Natural killer cell (primary cell): ENCODE results near the gene KAT6B. TPM values are rescaled to one million over a fixed set of nuclear protein-coding genes. Genes with fewer than 3 reads are reported as not detected.

ENCODE experiments used
- ATAC-seq, 3 donors: fragments of 150-1000 bp in 2 of 3; fragments of 200-7000 bp in 1 of 3; cut with Tn5 transposase; 1 replicate in 1 of 3; 2 replicates in 2 of 3; pipeline ENCODE4 v1.10.0; 2021; ENCODE audit warnings: mild to moderate bottlenecking in 2 of 3, moderate library complexity in 2 of 3
- DNase-seq, 2 donors: peaks; one replicate each; pipeline versions ENCODE4 v3.0.0 to v3.0.0-alpha.2; 2013 to 2021; ENCODE audit warnings: mixed read lengths in 1 of 2
- H3K27ac ChIP-seq: one replicate; pipeline ENCODE4 v1.5.1; 2013; ENCODE audit warnings: mild to moderate bottlenecking, low read length
- H3K27me3 ChIP-seq: one replicate; pipeline ENCODE4 v1.6.1; 2013; ENCODE audit warnings: low read length; ENCODE audit not compliant: control insufficient read depth, insufficient read depth
- H3K36me3 ChIP-seq: one replicate; pipeline ENCODE4 v1.6.1; 2013; ENCODE audit warnings: low read length; ENCODE audit not compliant: control insufficient read depth, insufficient read depth
- H3K4me1 ChIP-seq: one replicate; pipeline ENCODE4 v1.6.1; 2013; ENCODE audit warnings: low read length; ENCODE audit not compliant: control insufficient read depth, insufficient read depth
- H3K4me3 ChIP-seq: one replicate; pipeline ENCODE4 v1.5.1; 2013; ENCODE audit warnings: low read length
- H3K9me3 ChIP-seq: one replicate; pipeline ENCODE4 v1.6.1; 2013; ENCODE audit warnings: low read length; ENCODE audit not compliant: control insufficient read depth, insufficient read depth
- H3K27ac Mint-ChIP-seq, 2 donors: one replicate each; pipeline ENCODE4 v1.8.0; 2022; ENCODE audit warnings: mild to moderate bottlenecking in 2 of 2, mixed read lengths in 2 of 2, moderate library complexity in 1 of 2
- H3K27me3 Mint-ChIP-seq, 2 donors: one replicate each; pipeline ENCODE4 v1.8.0; 2022; ENCODE audit warnings: low read depth in 2 of 2, mixed read lengths in 2 of 2
- H3K36me3 Mint-ChIP-seq: one replicate; pipeline ENCODE4 v1.8.0; 2022; ENCODE audit warnings: mixed read lengths
- H3K4me1 Mint-ChIP-seq, 2 donors: one replicate each; pipeline ENCODE4 v1.8.0; 2022; ENCODE audit warnings: mixed read lengths in 2 of 2
- H3K4me3 Mint-ChIP-seq: one replicate; pipeline ENCODE4 v1.8.0; 2022; ENCODE audit warnings: mild to moderate bottlenecking, moderate library complexity, mixed read lengths
- H3K9me3 Mint-ChIP-seq, 2 donors: one replicate each; pipeline ENCODE4 v1.8.0; 2022; ENCODE audit warnings: mixed read lengths in 2 of 2
- WGBS: methylation state at CpG from one replicate; pipeline ENCODE4 v1.1.7; 2013; ENCODE audit warnings: missing lambda C conversion rate; ENCODE audit not compliant: insufficient coverage; 5-methylcytosine and 5-hydroxymethylcytosine counted together
- intact Hi-C: fragments of 100-400 bp; cut with micrococcal nuclease; formaldehyde crosslinking; loops from one replicate; pipeline ENCODE4 v1.14.2; 2022
- total RNA-seq, 4 donors: library from RNA; stranded (reverse); fragments of 120-200 nt in 1 of 4; gene quantifications; one replicate each; pipeline versions ENCODE4 v1.2.3 to v1.2.4, GENCODE V29; 2013 to 2022
- TF ChIP-seq, protein P1 (sequence below): fragments of 200-600 bp; IDR thresholded peaks from one replicate; pipeline ENCODE4 v1.8.0; 2022; ENCODE audit warnings: antibody characterized with exemption

The KAT6B gene
- total RNA-seq, 3 donors from 2014 or later (not counting 1 experiment from before 2014, with no cell fraction given), result 117 to 133 (median 121) TPM

DNA sequence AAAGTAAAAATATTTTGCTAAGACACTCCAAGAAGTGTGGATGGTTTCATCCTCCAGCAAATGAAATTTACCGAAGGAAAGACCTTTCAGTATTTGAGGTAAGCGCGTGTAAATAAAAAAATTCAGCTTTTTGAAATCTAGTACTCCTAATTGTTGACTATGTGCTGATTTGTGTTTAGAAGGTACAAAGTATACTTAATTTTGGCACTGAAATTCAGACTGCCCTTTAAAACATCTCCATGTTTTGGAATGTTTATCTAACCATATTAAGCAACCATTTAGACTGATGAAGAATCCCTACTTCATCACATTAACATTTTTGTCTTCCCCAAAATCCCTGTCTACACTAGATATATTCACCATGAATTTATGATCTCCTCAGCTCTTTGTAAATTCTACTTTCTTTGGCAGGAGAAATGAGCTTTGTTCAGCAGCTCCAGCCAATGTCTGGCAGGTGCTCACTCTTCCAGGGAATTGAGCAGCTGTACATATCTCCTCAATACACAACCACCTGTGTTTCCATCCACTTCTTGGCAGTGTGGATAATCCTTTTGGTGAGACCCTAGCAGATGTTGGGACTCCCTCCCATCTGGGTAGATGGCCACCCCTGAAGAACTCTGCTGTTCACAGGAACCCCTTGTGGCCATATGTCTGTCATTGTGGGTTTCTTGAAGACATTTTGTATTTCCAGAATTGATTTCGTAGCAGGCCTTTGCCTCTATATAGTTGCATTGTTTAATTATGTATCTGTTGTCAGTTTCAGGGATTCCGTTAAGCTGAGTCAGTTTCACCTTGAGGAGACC lies 155.6 kb downstream of the KAT6B start:
- Mint-ChIP-seq H3K4me3 (no peak overlapping the region), H3K9me3 (no peaks in the 10 kb centered on the region), H3K27ac (peak overlapping the region; percentile 58 to 84), H3K4me1 (peaks cover 32 to 48% of the 10 kb centered on the region in 2 donors), H3K27me3 (no peaks in the 10 kb centered on the region), H3K36me3 (peaks cover 19% of the 10 kb centered on the region)
- H3K27me3 ChIP-seq, result no peaks in the 10 kb centered on the region
- no peaks in the 10 kb centered on the region for H3K9me3 ChIP-seq
- TF ChIP-seq, protein P1, sequence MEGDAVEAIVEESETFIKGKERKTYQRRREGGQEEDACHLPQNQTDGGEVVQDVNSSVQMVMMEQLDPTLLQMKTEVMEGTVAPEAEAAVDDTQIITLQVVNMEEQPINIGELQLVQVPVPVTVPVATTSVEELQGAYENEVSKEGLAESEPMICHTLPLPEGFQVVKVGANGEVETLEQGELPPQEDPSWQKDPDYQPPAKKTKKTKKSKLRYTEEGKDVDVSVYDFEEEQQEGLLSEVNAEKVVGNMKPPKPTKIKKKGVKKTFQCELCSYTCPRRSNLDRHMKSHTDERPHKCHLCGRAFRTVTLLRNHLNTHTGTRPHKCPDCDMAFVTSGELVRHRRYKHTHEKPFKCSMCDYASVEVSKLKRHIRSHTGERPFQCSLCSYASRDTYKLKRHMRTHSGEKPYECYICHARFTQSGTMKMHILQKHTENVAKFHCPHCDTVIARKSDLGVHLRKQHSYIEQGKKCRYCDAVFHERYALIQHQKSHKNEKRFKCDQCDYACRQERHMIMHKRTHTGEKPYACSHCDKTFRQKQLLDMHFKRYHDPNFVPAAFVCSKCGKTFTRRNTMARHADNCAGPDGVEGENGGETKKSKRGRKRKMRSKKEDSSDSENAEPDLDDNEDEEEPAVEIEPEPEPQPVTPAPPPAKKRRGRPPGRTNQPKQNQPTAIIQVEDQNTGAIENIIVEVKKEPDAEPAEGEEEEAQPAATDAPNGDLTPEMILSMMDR, result no peak
- 88% methylated on average over 5 of the region's 5 CpGs for WGBS
- DNase-seq (no peak), ATAC-seq (peak in 1 of 3 donors; percentile 25)
- intact Hi-C loops, result loop anchor here (2.0 kb wide), 1 partner anchor 81 kb away; no protein-coding TSS in a partner anchor
- H3K4me3 ChIP-seq, result no peak overlapping the region
- no peak overlapping the region for H3K27ac ChIP-seq
- H3K36me3 ChIP-seq, result peaks cover 20% of the 10 kb centered on the region
- peaks cover 9% of the 10 kb centered on the region for H3K4me1 ChIP-seq

GRCh38 chr10:74982634-74982982 lies 156.2 kb downstream of the KAT6B start:
- H3K27ac Mint-ChIP-seq, result peak overlapping the region; percentile 58 to 84
- no peaks in the 10 kb centered on the region for H3K9me3 Mint-ChIP-seq
- Histone ChIP-seq H3K36me3 (peaks cover 20% of the 10 kb centered on the region), H3K4me3 (no peak overlapping the region), H3K27me3 (no peaks in the 10 kb centered on the region), H3K27ac (no peak overlapping the region), H3K9me3 (no peaks in the 10 kb centered on the region), H3K4me1 (peaks cover 5% of the 10 kb centered on the region)
- 57% methylated on average over 2 of the region's 2 CpGs for WGBS
- H3K4me1 Mint-ChIP-seq, result peaks cover 28 to 46% of the 10 kb centered on the region in 2 donors
- intact Hi-C loops, result loop anchor here (2.0 kb wide), 1 partner anchor 82 kb away; no protein-coding TSS in a partner anchor
- H3K36me3 Mint-ChIP-seq, result peaks cover 19% of the 10 kb centered on the region
- H3K27me3 Mint-ChIP-seq, result no peaks in the 10 kb centered on the region
- TF ChIP-seq, protein P1, result no peak
- no peak overlapping the region for H3K4me3 Mint-ChIP-seq
- no peak for ATAC-seq
- DNase-seq, result no peak

DNA sequence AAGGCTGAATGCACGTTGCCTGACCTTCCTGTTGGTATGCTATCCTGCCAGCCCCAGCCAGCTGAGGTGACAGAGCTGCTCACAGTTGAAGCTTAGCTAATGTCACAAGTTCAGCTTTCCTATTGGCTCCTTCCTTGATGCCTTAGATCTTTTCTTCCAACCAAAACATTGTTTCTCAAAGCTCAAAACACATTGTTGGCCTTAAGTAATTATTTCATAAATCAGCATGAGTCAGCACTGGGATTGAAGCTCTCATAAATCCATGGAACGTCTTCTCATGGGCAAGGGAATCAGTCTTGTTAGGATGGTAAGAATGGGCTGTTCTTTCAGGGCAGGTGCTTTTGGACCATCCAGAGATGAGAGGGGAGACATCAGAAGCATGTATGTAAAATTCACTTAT lies 157.0 kb downstream of the KAT6B start:
- Mint-ChIP-seq H3K9me3 (no peaks in the 10 kb centered on the region), H3K36me3 (peaks cover 19% of the 10 kb centered on the region), H3K27me3 (no peaks in the 10 kb centered on the region), H3K27ac (peak overlapping the region in 1 of 2 donors; percentile 84), H3K4me1 (peaks cover 28 to 46% of the 10 kb centered on the region in 2 donors), H3K4me3 (no peak overlapping the region)
- 81% methylated on average over 2 of the region's 2 CpGs for WGBS
- peaks cover 20% of the 10 kb centered on the region for H3K36me3 ChIP-seq
- intact Hi-C loops, result loop anchor here (2.0 kb wide), 1 partner anchor 83 kb away; no protein-coding TSS in a partner anchor
- no peaks in the 10 kb centered on the region for H3K27me3 ChIP-seq
- peaks cover 2% of the 10 kb centered on the region for H3K4me1 ChIP-seq
- no peak overlapping the region for H3K27ac ChIP-seq
- DNase-seq (no peak), ATAC-seq (no peak)
- no peak overlapping the region for H3K4me3 ChIP-seq
- H3K9me3 ChIP-seq, result no peaks in the 10 kb centered on the region
- TF ChIP-seq, protein P1, result no peak
